Heart left ventricle (tissue), 16 donors: Measurements from ENCODE around the gene GRIP1. TPM values are rescaled to one million over a fixed set of nuclear protein-coding genes. Genes with fewer than 3 reads are reported as not detected.

ENCODE experiments used
- ATAC-seq, 4 donors: fragments of 200-7000 bp; cut with Tn5 transposase; one replicate each; pipeline ENCODE4 v1.9.1; 2020 to 2022; ENCODE audit warnings: moderate library complexity in 4 of 4, mild to moderate bottlenecking in 3 of 4, moderate number of reproducible peaks in 1 of 4
- DNase-seq, 5 donors: peaks; one replicate each; pipeline ENCODE4 v3.0.0-alpha.2; 2020
- H3K27ac ChIP-seq, 12 donors: fragments of 200-600 bp; sonication (generic) in 4 of 12; one replicate each; pipeline versions ENCODE4 v1.5.0 to v1.8.0; 2016 to 2022; ENCODE audit warnings: mild to moderate bottlenecking in 2 of 12
- H3K27me3 ChIP-seq, 9 donors: fragments of 200-600 bp; sonication (generic) in 2 of 9; one replicate each; pipeline versions ENCODE4 v1.5.1 to v1.8.0; 2016 to 2022; ENCODE audit warnings: mild to moderate bottlenecking in 3 of 9
- H3K36me3 ChIP-seq, 9 donors: fragments of 200-600 bp; sonication (generic) in 2 of 9; one replicate each; pipeline versions ENCODE4 v1.5.0 to v1.8.0; 2018 to 2022; ENCODE audit warnings: mild to moderate bottlenecking in 2 of 9
- H3K4me1 ChIP-seq, 12 donors: fragments of 200-600 bp; sonication (generic) in 4 of 12; one replicate each; pipeline versions ENCODE4 v1.5.0 to v1.8.0; 2016 to 2022; ENCODE audit warnings: mild to moderate bottlenecking in 3 of 12
- H3K4me3 ChIP-seq, 12 donors: fragments of 200-600 bp; sonication (generic) in 4 of 12; one replicate each; pipeline versions ENCODE4 v1.5.0 to v1.8.0; 2017 to 2022; ENCODE audit warnings: mild to moderate bottlenecking in 9 of 12, moderate library complexity in 4 of 12
- H3K9me3 ChIP-seq, 12 donors: fragments of 200-600 bp; sonication (generic) in 4 of 12; one replicate each; pipeline versions ENCODE4 v1.5.0 to v1.8.0; 2016 to 2022; ENCODE audit warnings: mild to moderate bottlenecking in 1 of 12
- CTCF ChIP-seq, 12 donors: fragments of 200-600 bp; sonication (generic) in 4 of 12; IDR thresholded peaks; one replicate each; pipeline versions ENCODE4 v1.5.0 to v1.8.0; 2018 to 2022; ENCODE audit warnings: antibody characterized with exemption in 12 of 12, mild to moderate bottlenecking in 5 of 12
- POLR2A ChIP-seq, 2 donors: fragments of 450-650 bp; IDR thresholded peaks; one replicate each; pipeline ENCODE4 v1.6.1; 2017; ENCODE audit warnings: antibody characterized with exemption in 2 of 2, mild to moderate bottlenecking in 2 of 2, moderate library complexity in 2 of 2
- WGBS, 4 donors: extraction: QIAGEN DNeasy Blood & Tissue Kit in 2 of 4; methylation state at CpG; one replicate each; pipeline versions ENCODE4 v1.1.5 to v1.1.7; 2013 to 2018; 5-methylcytosine and 5-hydroxymethylcytosine counted together
- intact Hi-C, 10 donors: fragments of 100-400 bp; cut with DNase I; formaldehyde crosslinking; loops; one replicate each; pipeline versions ENCODE4 v1.11.1 to v1.14.2; 2022
- polyA plus RNA-seq, 2 donors: library from polyadenylated mRNA; stranded (reverse); fragments of 200-250 nt; gene quantifications; one replicate each; pipeline ENCODE4 v1.2.3, GENCODE V29; 2013
- total RNA-seq, 9 donors: library from RNA; depleted of rRNA in 2 of 9; stranded (reverse); fragments of >200 nt in 2 of 9; fragmentation: NEBNext Ultra II Directional in 3 of 9; extraction: Animal tissue kit (Norgen Biotek cat#: 25700) in 3 of 9; gene quantifications; one replicate each; pipeline versions ENCODE4 v1.1.0 to v1.2.4, GENCODE V29; 2016 to 2023
- donor health status: ischemic (EF 13 %, LVEDD 7.1; RV severe dilation, severe dysfunction).
- donor health status: healthy with polysubstance abuse.
- donor health status: DM: no; HTN: yes; CAD: no.
- donor health status: DM: no; HTN: no; CAD: no.
- donor health status: ischemic (EF 25% LVEDD 6.9; RV normal size, moderate dysfunction).
- donor health status: ischemic (EF 25% LVEDD 5.7; RV mildly dilated, moderate dysfunction).
- donor health status: healthy.
- donor health status: DM: yes; HTN: yes; CAD: no.
- donor health status: ischemic (EF 35%, LVEDD 5.7; RV mildly dilated, moderate dysfunction).
- donor health status: nonischemic (EF 11% LVEDD 7.7; RV severe dilation, severe dysfunction).
- donor health status: DM: yes; HTN: yes; CAD: no.
- donor health status: PGD.
- donor health status: ischemic (EF 29% LVEDD 5.4; RV normal size, mild dysfunction).
- donor health status: nonischemic (EF 23%, LVEDD 6.1; RV moderate dilation, normal function).

Gene GRIP1
- total and polyA plus RNA-seq, 11 donors = 0.30 to 8.4 (median 1.5) TPM

DNA sequence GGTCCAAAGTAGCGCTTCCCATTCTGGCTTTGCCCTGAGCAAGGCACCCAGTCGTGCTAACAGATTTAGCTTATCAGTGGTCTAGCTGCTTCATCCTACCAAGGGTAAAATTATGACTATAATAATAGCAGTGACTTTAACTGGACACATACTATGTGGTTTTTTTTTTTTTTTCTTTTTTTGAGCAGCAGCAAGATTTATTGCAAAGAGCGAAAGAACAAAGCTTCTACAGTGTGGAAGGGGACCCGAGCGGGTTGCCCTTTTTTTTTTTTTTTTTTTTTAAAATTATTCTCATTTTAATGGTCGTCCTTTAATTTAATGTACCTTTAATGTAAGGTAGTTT is 376.1 kb downstream of the GRIP1 start:
- DNase-seq (no peak), ATAC-seq (no peak)
- Histone ChIP-seq H3K27me3 (no peaks in the 10 kb centered on the region), H3K4me1 (peaks cover 0 to 26% (median 10%) of the 10 kb centered on the region in 12 donors), H3K36me3 (peaks cover 0 to 19% (median 0%) of the 10 kb centered on the region in 9 donors), H3K27ac (peak overlapping the region in 11 of 12 donors; percentile 47 to 93 (median 80)), H3K9me3 (no peaks in the 10 kb centered on the region), H3K4me3 (peak overlapping the region; percentile 46 to 80 (median 72))
- 23 to 33% (median 32%) methylated on average over 6 of the region's 6 CpGs for WGBS, 4 donors
- no peak for TF ChIP-seq CTCF (IDR thresholded peaks at IDR 0.05)
- TF ChIP-seq POLR2A (IDR thresholded peaks at IDR 0.05) = no peak
- intact Hi-C loops = loop anchor here in 6 of 10 donors (2.0 to 10.0 kb wide), 5 partner anchors 134 to 170 kb away; partner anchors contain the start of genes TMBIM4 (in 4 of the 6) and LLPH (in 1 of the 6)

- Histone ChIP-seq H3K27ac (peak within 1 kb of the TSS in 11 of 12 donors; percentile 47 to 93 (median 80)), H3K27me3 (no peaks in the 10 kb centered on the region), H3K9me3 (no peaks in the 10 kb centered on the region), H3K4me1 (peaks cover 0 to 26% (median 10%) of the 10 kb centered on the region in 12 donors), H3K4me3 (peak within 1 kb of the TSS; percentile 46 to 80 (median 72)), H3K36me3 (peaks cover 0 to 16% (median 0%) of the 10 kb centered on the region in 9 donors)
- intact Hi-C loops = loop anchor here in 6 of 10 donors (2.0 to 10.0 kb wide), 5 partner anchors 133 to 170 kb away; partner anchors contain the start of genes TMBIM4 (in 4 of the 6) and LLPH (in 1 of the 6)
- DNase-seq (peak; percentile 97 to 99 (median 98)), ATAC-seq (peak; percentile 99 to 100 (median 100))
- TF ChIP-seq POLR2A (IDR thresholded peaks at IDR 0.05) (peak in 1 of 2 donors; percentile 40), CTCF (IDR thresholded peaks at IDR 0.05) (no peak)
- 0% methylated on average over 40 to 45 of the region's 45 CpGs for WGBS, 4 donors
These were observed 376.7 kb downstream of the GRIP1 start, which contains the start of gene HELB for GRCh38 chr12:66301944-66302826. Gene HELB, plus strand, starts transcription at chr12:66302493. Its CDS starts 111 bp downstream, at chr12:66302604.

DNA sequence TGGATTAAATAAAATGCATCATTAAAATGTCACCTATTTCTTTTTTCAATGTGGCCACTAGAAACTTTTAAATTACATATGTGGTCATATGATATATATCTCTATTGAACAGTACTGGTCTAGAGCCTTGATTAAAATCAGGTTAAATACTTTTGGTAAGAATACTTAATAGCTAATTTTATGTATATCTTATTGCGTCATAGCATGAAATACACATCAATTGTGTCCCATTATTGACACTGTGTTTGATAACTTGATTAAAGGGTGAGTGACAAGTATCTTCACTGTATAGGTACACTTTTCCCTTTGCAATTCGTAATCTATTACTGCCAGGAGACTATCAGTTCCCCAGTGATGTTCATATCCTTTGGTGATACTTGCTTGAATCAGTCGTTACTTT is 381.0 kb downstream of the GRIP1 start:
- no peak for DNase-seq
- H3K36me3 ChIP-seq = no peaks in the 10 kb centered on the region
- no peak for TF ChIP-seq POLR2A (IDR thresholded peaks at IDR 0.05)
- TF ChIP-seq CTCF (IDR thresholded peaks at IDR 0.05) = no peak
- no peaks in the 10 kb centered on the region for H3K9me3 ChIP-seq
- no peak overlapping the region for H3K27ac ChIP-seq
- intact Hi-C loops = loop anchor here in 2 of 10 donors (5.0 to 10.0 kb wide), 2 partner anchors 133 to 151 kb away; partner anchors contain the start of gene TMBIM4 (in 1 of the 2)
- no peak overlapping the region for H3K4me3 ChIP-seq
- no peak for ATAC-seq
- H3K27me3 ChIP-seq = peaks cover 0 to 3% (median 0%) of the 10 kb centered on the region in 9 donors
- 77 to 83% (median 81%) methylated on average over 3 of the region's 3 CpGs for WGBS, 4 donors
- peaks cover 0 to 10% (median 6%) of the 10 kb centered on the region in 12 donors for H3K4me1 ChIP-seq
